ENCODE results near the gene HSPA9. TPM values are rescaled to one million over a fixed set of nuclear protein-coding genes. Genes with fewer than 3 reads are reported as not detected.

Gene HSPA9
- total RNA-seq, 1 donor from 2014 or later = 197 TPM

DNA sequence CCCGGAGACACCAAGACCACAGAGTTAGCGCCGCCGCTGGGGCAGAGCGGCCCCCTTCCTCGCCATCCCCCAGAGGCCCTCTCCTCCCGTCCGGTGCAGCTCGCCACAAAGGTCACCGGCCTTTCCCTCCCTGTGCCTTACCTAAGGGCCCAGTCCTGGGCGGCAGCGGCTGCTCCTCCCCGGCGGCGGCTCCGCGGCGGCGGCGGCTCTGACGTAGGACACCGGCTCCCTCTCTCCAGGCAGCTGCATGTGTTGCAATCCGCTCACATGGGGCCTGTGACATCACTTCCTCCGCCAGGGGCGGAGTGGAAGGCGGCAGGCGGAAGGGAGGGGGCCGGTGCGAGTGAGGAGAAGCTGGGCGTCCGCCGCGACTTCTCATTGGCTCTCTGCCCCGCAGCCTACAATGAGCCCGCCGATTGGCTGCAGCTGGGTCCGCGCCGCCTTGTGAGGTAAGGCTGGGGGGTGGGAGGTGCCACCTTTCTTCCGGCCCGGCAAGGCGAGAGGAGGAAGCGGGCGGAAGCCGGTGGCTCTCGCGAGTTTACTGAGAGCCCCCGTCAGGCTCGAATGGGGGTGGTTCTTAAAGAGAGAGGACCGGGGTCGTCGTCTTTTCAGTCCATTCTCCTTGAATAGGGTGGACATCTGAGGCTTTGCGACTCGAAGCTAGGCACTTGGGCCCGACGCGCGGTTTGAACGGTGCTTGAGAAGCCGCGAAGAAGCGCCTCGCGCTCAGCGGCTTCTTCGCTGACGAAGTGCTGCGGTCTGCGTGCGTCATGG is 32.1 kb downstream of the HSPA9 start, which contains the start of gene ETF1:
ETF1 (minus strand) TSS at position 281 of the 774 bp plus-strand sequence. CDS start 318 bp downstream, outside the sequence.
- TF ChIP-seq, protein P1, sequence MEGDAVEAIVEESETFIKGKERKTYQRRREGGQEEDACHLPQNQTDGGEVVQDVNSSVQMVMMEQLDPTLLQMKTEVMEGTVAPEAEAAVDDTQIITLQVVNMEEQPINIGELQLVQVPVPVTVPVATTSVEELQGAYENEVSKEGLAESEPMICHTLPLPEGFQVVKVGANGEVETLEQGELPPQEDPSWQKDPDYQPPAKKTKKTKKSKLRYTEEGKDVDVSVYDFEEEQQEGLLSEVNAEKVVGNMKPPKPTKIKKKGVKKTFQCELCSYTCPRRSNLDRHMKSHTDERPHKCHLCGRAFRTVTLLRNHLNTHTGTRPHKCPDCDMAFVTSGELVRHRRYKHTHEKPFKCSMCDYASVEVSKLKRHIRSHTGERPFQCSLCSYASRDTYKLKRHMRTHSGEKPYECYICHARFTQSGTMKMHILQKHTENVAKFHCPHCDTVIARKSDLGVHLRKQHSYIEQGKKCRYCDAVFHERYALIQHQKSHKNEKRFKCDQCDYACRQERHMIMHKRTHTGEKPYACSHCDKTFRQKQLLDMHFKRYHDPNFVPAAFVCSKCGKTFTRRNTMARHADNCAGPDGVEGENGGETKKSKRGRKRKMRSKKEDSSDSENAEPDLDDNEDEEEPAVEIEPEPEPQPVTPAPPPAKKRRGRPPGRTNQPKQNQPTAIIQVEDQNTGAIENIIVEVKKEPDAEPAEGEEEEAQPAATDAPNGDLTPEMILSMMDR (IDR thresholded peaks at IDR 0.05) = no peak
- Mint-ChIP-seq H3K27me3 (ENCODE audit: unreplicated experiment) (no peaks in the 10 kb centered on the region), H3K4me3 (ENCODE audit: unreplicated experiment) (peak within 1 kb of the TSS; percentile 99), H3K36me3 (ENCODE audit: unreplicated experiment) (peaks cover 2% of the 10 kb centered on the region), H3K27ac (ENCODE audit: unreplicated experiment) (peak within 1 kb of the TSS; percentile 99), H3K4me1 (ENCODE audit: unreplicated experiment) (peaks cover 47% of the 10 kb centered on the region), H3K9me3 (ENCODE audit: unreplicated experiment) (no peaks in the 10 kb centered on the region)
- peak; percentile 100 for DNase-seq (ENCODE audit: extremely low spot score, unreplicated experiment)

DNA sequence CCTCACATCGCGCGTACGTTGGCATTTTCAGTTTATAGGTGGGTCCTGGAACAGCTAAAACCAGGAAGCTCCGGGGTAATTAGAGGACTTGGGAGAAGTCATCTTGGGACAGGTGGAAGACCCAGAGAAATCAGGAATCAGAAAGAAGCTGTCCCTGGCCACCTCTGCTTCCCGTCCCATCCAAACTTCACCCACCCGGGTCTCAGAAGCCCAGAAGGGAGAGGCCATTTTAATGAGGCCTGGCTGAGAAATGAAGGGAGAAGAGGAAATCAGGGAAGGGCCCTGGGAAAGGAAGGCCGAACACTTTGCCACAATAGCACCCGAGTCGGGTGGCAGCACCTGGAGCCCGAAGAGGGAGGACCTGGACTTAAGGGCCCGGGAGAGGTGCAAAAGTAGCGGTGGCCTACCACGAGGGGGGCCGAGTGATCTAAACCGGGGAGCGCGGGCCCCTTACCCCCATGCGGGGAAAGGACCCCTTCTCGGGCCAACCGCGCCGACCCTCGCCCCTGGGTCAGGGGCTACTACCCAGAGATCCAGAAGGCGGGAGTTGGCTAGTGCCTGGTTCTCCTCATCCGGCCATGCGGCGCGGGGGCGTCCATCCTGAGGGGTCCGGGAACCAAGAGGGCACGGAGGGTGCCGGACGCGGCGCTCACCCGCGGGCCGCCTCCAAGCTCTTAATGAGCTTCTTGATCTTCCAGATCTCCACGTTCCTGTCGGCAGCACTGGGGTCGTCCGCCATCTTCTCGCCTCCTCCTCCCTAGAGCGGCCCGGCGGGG is 32.8 kb downstream of the HSPA9 start:
- H3K36me3 Mint-ChIP-seq (ENCODE audit: unreplicated experiment) = peaks cover 2% of the 10 kb centered on the region
- TF ChIP-seq, protein P1 (IDR thresholded peaks at IDR 0.05) = no peak
- peak overlapping the region; percentile 99 for H3K4me3 Mint-ChIP-seq (ENCODE audit: unreplicated experiment)
- no peaks in the 10 kb centered on the region for H3K27me3 Mint-ChIP-seq (ENCODE audit: unreplicated experiment)
- no peak for DNase-seq (ENCODE audit: extremely low spot score, unreplicated experiment)
- H3K4me1 Mint-ChIP-seq (ENCODE audit: unreplicated experiment) = peaks cover 44% of the 10 kb centered on the region
- peak overlapping the region; percentile 99 for H3K27ac Mint-ChIP-seq (ENCODE audit: unreplicated experiment)
- no peaks in the 10 kb centered on the region for H3K9me3 Mint-ChIP-seq (ENCODE audit: unreplicated experiment)

DNA sequence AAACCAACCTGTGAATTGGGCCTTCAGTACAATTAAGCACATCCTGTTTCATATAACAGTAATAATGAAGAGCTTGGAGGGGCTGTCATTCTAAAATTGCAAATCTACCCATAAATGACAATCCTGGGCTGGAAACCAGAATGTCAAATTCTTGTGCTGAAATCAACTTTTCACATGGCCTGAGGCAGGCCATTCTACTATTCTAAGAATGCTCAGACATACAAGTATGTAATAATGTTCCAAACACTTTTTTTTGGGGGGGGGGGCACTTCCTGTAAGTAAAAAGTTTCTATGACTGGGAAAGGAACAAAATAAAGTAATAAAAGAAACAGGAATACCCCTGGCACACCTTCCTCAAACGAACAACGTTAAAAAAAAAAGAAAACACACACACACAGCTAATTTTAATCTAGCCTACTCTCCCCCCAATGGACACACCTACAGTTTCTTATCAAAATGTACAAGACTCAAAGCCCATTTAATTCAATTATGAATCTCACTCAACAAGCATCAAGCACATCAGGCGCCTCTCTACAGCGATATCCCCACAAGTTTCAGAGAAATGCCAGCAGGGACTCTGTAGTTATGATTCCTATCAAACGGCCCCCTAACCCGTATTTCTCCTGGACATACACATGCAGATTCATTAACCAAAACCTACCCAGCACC is 33.6 kb downstream of the HSPA9 start:
- Mint-ChIP-seq H3K4me1 (ENCODE audit: unreplicated experiment) (peaks cover 46% of the 10 kb centered on the region), H3K27me3 (ENCODE audit: unreplicated experiment) (no peaks in the 10 kb centered on the region), H3K36me3 (ENCODE audit: unreplicated experiment) (peaks cover 3% of the 10 kb centered on the region), H3K27ac (ENCODE audit: unreplicated experiment) (peak overlapping the region; percentile 99), H3K4me3 (ENCODE audit: unreplicated experiment) (peak overlapping the region; percentile 99), H3K9me3 (ENCODE audit: unreplicated experiment) (no peaks in the 10 kb centered on the region)
- TF ChIP-seq, protein P1 (IDR thresholded peaks at IDR 0.05) = no peak
- DNase-seq (ENCODE audit: extremely low spot score, unreplicated experiment) = no peak

DNA sequence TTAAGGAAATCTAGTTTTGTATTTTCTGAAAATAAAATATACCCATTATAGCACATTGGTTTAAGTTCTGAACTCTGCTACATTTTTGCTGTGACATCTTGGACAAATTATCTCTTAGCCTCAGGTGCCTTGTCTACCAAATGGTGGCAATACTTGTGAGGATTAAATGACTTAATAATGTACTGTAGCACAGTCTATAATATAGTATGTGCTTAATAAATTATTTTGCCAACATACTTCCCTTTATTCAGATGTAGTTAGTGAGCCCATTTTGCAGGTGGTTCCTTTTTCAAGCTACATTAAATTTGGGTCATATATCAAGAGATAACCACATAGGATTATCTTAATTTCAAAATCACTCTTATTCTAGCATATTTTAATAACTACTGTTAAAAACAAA is 35.4 kb downstream of the HSPA9 start:
- peaks cover 9% of the 10 kb centered on the region for H3K36me3 Mint-ChIP-seq (ENCODE audit: unreplicated experiment)

More for the DNA sequence above, 35.4 kb downstream of the HSPA9 start:
- Mint-ChIP-seq H3K9me3 (ENCODE audit: unreplicated experiment) (no peaks in the 10 kb centered on the region), H3K4me1 (ENCODE audit: unreplicated experiment) (peaks cover 41% of the 10 kb centered on the region), H3K27me3 (ENCODE audit: unreplicated experiment) (no peaks in the 10 kb centered on the region), H3K27ac (ENCODE audit: unreplicated experiment) (no peak overlapping the region), H3K4me3 (ENCODE audit: unreplicated experiment) (no peak overlapping the region)
- no peak for DNase-seq (ENCODE audit: extremely low spot score, unreplicated experiment)
- TF ChIP-seq, protein P1 (IDR thresholded peaks at IDR 0.05) = no peak

Measured in osteocyte (in vitro differentiated cells).